ENCODE data around the gene TOP1. TPM values are rescaled to one million over a fixed set of nuclear protein-coding genes. Genes with fewer than 3 reads are reported as not detected.

The TOP1 gene
- total and polyA plus RNA-seq, 9 of the 15 experiments (the other 6 are each of a cell fraction or from before 2014, with no cell fraction given) = 26.4 to 127 (median 39.6) TPM

DNA sequence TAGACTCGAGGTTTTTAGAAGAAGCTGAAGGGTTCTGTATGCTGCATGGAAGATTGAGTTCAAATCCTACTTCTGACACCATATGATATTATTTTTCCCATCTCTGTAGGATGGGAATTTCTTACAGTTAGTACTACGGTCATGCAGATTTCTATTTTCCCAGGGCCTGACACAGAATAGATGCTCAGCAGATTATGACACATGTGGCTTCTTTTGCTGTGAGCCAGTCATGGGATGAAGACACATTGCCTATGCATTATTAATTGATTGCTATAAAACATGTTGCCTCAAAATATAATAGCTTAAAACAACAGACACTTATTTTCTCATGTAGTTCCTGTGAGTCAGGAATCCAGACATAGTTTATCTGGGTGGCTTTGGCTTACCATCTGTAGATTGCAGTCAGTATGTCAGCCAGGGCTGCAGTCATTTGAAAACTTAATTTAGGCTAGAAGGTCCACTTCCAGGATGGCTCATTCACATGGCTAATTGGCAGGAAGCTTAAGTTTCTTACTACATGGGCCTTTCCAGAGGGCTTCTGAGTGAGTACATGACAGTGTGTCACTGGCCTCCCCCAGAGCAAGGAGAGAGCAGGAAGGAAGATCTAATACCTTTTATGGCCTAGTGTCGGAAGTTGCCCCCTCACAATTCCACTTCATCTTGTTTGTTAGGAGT lies 29.5 kb downstream of the TOP1 start (continued):
- TF ChIP-seq, protein P1, sequence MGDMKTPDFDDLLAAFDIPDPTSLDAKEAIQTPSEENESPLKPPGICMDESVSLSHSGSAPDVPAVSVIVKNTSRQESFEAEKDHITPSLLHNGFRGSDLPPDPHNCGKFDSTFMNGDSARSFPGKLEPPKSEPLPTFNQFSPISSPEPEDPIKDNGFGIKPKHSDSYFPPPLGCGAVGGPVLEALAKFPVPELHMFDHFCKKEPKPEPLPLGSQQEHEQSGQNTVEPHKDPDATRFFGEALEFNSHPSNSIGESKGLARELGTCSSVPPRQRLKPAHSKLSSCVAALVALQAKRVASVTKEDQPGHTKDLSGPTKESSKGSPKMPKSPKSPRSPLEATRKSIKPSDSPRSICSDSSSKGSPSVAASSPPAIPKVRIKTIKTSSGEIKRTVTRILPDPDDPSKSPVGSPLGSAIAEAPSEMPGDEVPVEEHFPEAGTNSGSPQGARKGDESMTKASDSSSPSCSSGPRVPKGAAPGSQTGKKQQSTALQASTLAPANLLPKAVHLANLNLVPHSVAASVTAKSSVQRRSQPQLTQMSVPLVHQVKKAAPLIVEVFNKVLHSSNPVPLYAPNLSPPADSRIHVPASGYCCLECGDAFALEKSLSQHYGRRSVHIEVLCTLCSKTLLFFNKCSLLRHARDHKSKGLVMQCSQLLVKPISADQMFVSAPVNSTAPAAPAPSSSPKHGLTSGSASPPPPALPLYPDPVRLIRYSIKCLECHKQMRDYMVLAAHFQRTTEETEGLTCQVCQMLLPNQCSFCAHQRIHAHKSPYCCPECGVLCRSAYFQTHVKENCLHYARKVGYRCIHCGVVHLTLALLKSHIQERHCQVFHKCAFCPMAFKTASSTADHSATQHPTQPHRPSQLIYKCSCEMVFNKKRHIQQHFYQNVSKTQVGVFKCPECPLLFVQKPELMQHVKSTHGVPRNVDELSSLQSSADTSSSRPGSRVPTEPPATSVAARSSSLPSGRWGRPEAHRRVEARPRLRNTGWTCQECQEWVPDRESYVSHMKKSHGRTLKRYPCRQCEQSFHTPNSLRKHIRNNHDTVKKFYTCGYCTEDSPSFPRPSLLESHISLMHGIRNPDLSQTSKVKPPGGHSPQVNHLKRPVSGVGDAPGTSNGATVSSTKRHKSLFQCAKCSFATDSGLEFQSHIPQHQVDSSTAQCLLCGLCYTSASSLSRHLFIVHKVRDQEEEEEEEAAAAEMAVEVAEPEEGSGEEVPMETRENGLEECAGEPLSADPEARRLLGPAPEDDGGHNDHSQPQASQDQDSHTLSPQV (IDR thresholded peaks at IDR 0.05) = peak; percentile 46; the same call in 1 of the 2 replicates
- TF ChIP-seq SRSF9 (IDR thresholded peaks at IDR 0.05; ENCODE audit: borderline replicate concordance, low read depth, low read length) (no peak), TBL1XR1 (IDR thresholded peaks at IDR 0.05; ENCODE audit: low read length in 2 of 2) (0 out of 4 replicates have a peak, but pooled peaks of 1 of the 2 experiments have one; percentile 13), CBFA2T3 (IDR thresholded peaks at IDR 0.05) (peak; percentile 30; the same call in 1 of the 2 replicates), HDAC1 (IDR thresholded peaks at IDR 0.05) (peak in 1 of 2 experiments; percentile 22; a peak in 1 of 4 replicates), HDAC2 (IDR thresholded peaks at IDR 0.05) (no peak), JUN (IDR thresholded peaks at IDR 0.05; ENCODE audit: borderline replicate concordance, low read depth, low read length) (0 out of 2 replicates have a peak, but pooled peaks have one; percentile 50), JUN (CRISPR knock-in tag; IDR thresholded peaks at IDR 0.05; ENCODE audit: borderline replicate concordance) (no peak), SRF (CRISPR knock-in tag; IDR thresholded peaks at IDR 0.05) (peak; percentile 92 to 97)
- TF ChIP-seq, protein P2, sequence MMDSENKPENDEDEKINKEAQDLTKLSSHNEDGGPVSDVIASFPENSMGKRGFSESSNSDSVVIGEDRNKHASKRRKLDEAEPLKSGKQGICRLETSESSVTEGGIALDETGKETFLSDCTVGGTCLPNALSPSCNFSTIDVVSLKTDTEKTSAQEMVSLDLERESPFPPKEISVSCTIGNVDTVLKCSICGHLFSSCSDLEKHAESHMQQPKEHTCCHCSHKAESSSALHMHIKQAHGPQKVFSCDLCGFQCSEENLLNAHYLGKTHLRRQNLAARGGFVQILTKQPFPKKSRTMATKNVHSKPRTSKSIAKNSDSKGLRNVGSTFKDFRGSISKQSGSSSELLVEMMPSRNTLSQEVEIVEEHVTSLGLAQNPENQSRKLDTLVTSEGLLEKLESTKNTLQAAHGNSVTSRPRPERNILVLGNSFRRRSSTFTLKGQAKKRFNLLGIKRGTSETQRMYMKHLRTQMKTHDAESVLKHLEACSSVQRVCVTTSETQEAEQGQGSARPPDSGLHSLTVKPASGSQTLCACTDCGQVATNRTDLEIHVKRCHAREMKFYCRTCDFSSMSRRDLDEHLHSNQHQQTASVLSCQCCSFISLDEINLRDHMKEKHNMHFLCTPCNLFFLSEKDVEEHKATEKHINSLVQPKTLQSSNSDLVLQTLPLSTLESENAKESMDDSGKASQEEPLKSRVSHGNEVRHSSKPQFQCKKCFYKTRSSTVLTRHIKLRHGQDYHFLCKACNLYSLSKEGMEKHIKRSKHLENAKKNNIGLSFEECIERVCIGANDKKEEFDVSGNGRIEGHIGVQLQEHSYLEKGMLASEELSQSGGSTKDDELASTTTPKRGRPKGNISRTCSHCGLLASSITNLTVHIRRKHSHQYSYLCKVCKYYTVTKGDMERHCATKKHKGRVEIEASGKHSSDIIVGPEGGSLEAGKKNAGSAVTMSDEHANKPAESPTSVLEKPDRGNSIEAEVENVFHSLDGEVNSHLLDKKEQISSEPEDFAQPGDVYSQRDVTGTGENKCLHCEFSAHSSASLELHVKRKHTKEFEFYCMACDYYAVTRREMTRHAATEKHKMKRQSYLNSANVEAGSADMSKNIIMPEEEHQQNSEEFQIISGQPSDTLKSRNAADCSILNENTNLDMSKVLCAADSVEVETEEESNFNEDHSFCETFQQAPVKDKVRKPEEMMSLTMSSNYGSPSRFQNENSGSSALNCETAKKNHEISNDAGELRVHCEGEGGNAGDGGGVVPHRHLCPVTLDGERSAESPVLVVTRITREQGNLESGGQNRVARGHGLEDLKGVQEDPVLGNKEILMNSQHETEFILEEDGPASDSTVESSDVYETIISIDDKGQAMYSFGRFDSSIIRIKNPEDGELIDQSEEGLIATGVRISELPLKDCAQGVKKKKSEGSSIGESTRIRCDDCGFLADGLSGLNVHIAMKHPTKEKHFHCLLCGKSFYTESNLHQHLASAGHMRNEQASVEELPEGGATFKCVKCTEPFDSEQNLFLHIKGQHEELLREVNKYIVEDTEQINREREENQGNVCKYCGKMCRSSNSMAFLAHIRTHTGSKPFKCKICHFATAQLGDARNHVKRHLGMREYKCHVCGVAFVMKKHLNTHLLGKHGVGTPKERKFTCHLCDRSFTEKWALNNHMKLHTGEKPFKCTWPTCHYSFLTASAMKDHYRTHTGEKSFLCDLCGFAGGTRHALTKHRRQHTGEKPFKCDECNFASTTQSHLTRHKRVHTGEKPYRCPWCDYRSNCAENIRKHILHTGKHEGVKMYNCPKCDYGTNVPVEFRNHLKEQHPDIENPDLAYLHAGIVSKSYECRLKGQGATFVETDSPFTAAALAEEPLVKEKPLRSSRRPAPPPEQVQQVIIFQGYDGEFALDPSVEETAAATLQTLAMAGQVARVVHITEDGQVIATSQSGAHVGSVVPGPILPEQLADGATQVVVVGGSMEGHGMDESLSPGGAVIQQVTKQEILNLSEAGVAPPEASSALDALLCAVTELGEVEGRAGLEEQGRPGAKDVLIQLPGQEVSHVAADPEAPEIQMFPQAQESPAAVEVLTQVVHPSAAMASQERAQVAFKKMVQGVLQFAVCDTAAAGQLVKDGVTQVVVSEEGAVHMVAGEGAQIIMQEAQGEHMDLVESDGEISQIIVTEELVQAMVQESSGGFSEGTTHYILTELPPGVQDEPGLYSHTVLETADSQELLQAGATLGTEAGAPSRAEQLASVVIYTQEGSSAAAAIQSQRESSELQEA (IDR thresholded peaks at IDR 0.05; ENCODE audit: low read depth) = no peak
- TF ChIP-seq, protein P3, sequence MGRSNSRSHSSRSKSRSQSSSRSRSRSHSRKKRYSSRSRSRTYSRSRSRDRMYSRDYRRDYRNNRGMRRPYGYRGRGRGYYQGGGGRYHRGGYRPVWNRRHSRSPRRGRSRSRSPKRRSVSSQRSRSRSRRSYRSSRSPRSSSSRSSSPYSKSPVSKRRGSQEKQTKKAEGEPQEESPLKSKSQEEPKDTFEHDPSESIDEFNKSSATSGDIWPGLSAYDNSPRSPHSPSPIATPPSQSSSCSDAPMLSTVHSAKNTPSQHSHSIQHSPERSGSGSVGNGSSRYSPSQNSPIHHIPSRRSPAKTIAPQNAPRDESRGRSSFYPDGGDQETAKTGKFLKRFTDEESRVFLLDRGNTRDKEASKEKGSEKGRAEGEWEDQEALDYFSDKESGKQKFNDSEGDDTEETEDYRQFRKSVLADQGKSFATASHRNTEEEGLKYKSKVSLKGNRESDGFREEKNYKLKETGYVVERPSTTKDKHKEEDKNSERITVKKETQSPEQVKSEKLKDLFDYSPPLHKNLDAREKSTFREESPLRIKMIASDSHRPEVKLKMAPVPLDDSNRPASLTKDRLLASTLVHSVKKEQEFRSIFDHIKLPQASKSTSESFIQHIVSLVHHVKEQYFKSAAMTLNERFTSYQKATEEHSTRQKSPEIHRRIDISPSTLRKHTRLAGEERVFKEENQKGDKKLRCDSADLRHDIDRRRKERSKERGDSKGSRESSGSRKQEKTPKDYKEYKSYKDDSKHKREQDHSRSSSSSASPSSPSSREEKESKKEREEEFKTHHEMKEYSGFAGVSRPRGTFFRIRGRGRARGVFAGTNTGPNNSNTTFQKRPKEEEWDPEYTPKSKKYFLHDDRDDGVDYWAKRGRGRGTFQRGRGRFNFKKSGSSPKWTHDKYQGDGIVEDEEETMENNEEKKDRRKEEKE (IDR thresholded peaks at IDR 0.05; ENCODE audit: borderline replicate concordance in 1 of 2, control insufficient read depth in 1 of 2, low read depth in 2 of 2, low read length in 1 of 2) = no peak
